GM12878 (cell line): ENCODE results near the gene AKR1A1. TPM values are rescaled to one million over a fixed set of nuclear protein-coding genes. Genes with fewer than 3 reads are reported as not detected.

Experiments
- ATAC-seq: fragments of 200-7000 bp; cut with Tn5 transposase; 3 replicates; pipeline ENCODE4 v1.9.1; 2020; ENCODE audit warnings: mild to moderate bottlenecking, moderate library complexity
- BruUV-seq: library from RNA; stranded (reverse); fragments of 400-500 nt; replicated peaks from 2 replicates; lab custom pipeline; 2021; lab: Mats Ljungman, UMichigan
- CTCF ChIA-PET: fragments of 300-600 bp; sonication (Branson Sonifier 250); formaldehyde crosslinking; extraction: SDS; loops from one replicate; lab custom pipeline; 2021; ENCODE audit warnings: inconsistent platforms; lab: Yijun Ruan, JAX
- POLR2A ChIA-PET: fragments of 350-600 bp; formaldehyde crosslinking; extraction: SDS; loops from one replicate; lab custom pipeline; 2021; ENCODE audit warnings: inconsistent platforms; lab: Charles Lee
- RAD21 ChIA-PET: fragments of 300-600 bp; sonication (Branson Sonifier 250); formaldehyde crosslinking; loops from one replicate; lab custom pipeline; 2023; ENCODE audit warnings: antibody characterized with exemption; ENCODE audit not compliant: unreplicated experiment; lab: Charles Lee
- SMC1A ChIA-PET: fragments of 300-600 bp; sonication (Branson Sonifier 250); formaldehyde crosslinking; loops from one replicate; lab custom pipeline; 2023; ENCODE audit not compliant: unreplicated experiment, uncharacterized antibody; lab: Charles Lee
- DNase-seq: peaks from one replicate; pipeline ENCODE4 v3.0.0-alpha.2; 2011; ENCODE audit warnings: low read depth, low spot score
- FAIRE-seq: peaks from 3 replicates; lab custom pipeline; 2011; peaks lifted over from hg19 to GRCh38; lab: Jason Lieb, UNC
- H2AFZ ChIP-seq: 2 replicates; pipeline ENCODE4 v1.6.0; 2011; ENCODE audit warnings: low read depth, low read length, control low read depth; ENCODE audit not compliant: control insufficient read depth
- H3K27ac ChIP-seq: 2 replicates; pipeline ENCODE4 v1.5.1; 2011; ENCODE audit warnings: control low read depth; ENCODE audit not compliant: control insufficient read depth, insufficient read depth
- H3K27me3 ChIP-seq, 2 experiments: replicated peaks in 1 of 2; 2 replicates each; pipeline versions ENCODE4 v1.6.0 to v1.6.1; 2011; ENCODE audit warnings: low read length in 1 of 2; ENCODE audit not compliant: control insufficient read depth in 2 of 2, insufficient read depth in 2 of 2
- H3K36me3 ChIP-seq, 2 experiments: 2 replicates each; pipeline ENCODE4 v1.5.1; 2011; ENCODE audit warnings: low read length in 1 of 2; ENCODE audit not compliant: control insufficient read depth in 2 of 2, insufficient read depth in 2 of 2
- H3K4me1 ChIP-seq: 2 replicates; pipeline ENCODE4 v1.6.1; 2011; ENCODE audit warnings: mild to moderate bottlenecking, low read length, moderate library complexity, mixed read lengths; ENCODE audit not compliant: control insufficient read depth, insufficient read depth
- H3K4me2 ChIP-seq: 2 replicates; pipeline ENCODE4 v1.6.0; 2011; ENCODE audit warnings: control low read depth; ENCODE audit not compliant: control insufficient read depth, insufficient read depth
- H3K4me3 ChIP-seq: fragments of 200-600 bp; sonication (generic); 2 replicates; pipeline ENCODE4 v1.5.1; 2016
- H3K79me2 ChIP-seq: 2 replicates; pipeline ENCODE4 v1.6.0; 2011; ENCODE audit warnings: low read length; ENCODE audit not compliant: control insufficient read depth, insufficient read depth
- H3K9ac ChIP-seq: 2 replicates; pipeline ENCODE4 v1.8.0; 2011; ENCODE audit warnings: low read length, control low read depth, mixed read lengths; ENCODE audit not compliant: control insufficient read depth, insufficient read depth
- H3K9me3 ChIP-seq: replicated peaks from 3 replicates; pipeline ENCODE4 v1.5.1; 2011; ENCODE audit warnings: mild to moderate bottlenecking, low read length; ENCODE audit not compliant: control insufficient read depth, insufficient read depth
- H4K20me1 ChIP-seq: 2 replicates; pipeline ENCODE4 v1.6.0; 2011; ENCODE audit not compliant: control insufficient read depth, insufficient read depth
- ASH2L ChIP-seq: fragments of 300-600, 200-600 bp; sonication (generic); IDR thresholded peaks from 2 replicates; pipeline ENCODE4 v1.6.1; 2017; ENCODE audit warnings: low read depth, mild to moderate bottlenecking, borderline replicate concordance
- BACH1 ChIP-seq: fragments of 450-650 bp; IDR thresholded peaks from 2 replicates; pipeline ENCODE4 v1.6.1; 2017; ENCODE audit warnings: mild to moderate bottlenecking, borderline replicate concordance
- CBX3 ChIP-seq: fragments of 200-600 bp; sonication (generic); IDR thresholded peaks from 2 replicates; pipeline ENCODE4 v1.6.1; 2016; ENCODE audit warnings: low read depth, borderline replicate concordance
- EED ChIP-seq: sonication (generic); IDR thresholded peaks from 2 replicates; pipeline ENCODE4 v1.6.1; 2016; ENCODE audit warnings: antibody characterized with exemption, low read depth
- ESRRA ChIP-seq: IDR thresholded peaks from 2 replicates; pipeline ENCODE4 v1.6.1; 2012; ENCODE audit warnings: mild to moderate bottlenecking, low read length, improper control_type of control experiment
- FOXK2 ChIP-seq: fragments of 450-650 bp; IDR thresholded peaks from 2 replicates; pipeline ENCODE4 v1.6.1; 2017; ENCODE audit warnings: mild to moderate bottlenecking, moderate library complexity
- HCFC1 ChIP-seq: fragments of 150-350 bp; IDR thresholded peaks from 2 replicates; pipeline ENCODE4 v1.6.1; 2014; ENCODE audit warnings: low read length
- MYC ChIP-seq: IDR thresholded peaks from 2 replicates; pipeline ENCODE4 v1.6.1; 2011; ENCODE audit warnings: mild to moderate bottlenecking, low read length, moderate library complexity, inconsistent platforms; ENCODE audit not compliant: insufficient read depth, insufficient replicate concordance, insufficient read length, severe bottlenecking
- NBN ChIP-seq: fragments of 450-650 bp; IDR thresholded peaks from 2 replicates; pipeline ENCODE4 v1.6.1; 2016
- NFYB ChIP-seq: IDR thresholded peaks from 2 replicates; pipeline ENCODE4 v1.6.1; 2011; ENCODE audit warnings: low read depth, mild to moderate bottlenecking, low read length, improper control_type of control experiment, moderate library complexity; ENCODE audit not compliant: insufficient read depth
- POLR2AphosphoS2 ChIP-seq: IDR thresholded peaks from 2 replicates; pipeline ENCODE4 v1.6.1; 2011; ENCODE audit warnings: low read depth, mild to moderate bottlenecking, low read length, improper control_type of control experiment, moderate library complexity
- RAD51 ChIP-seq: fragments of 450-650 bp; IDR thresholded peaks from 2 replicates; pipeline ENCODE4 v1.6.1; 2016; ENCODE audit warnings: moderate library complexity, mild to moderate bottlenecking, inconsistent platforms
- RFX5 ChIP-seq: IDR thresholded peaks from 2 replicates; pipeline ENCODE4 v1.6.1; 2011; ENCODE audit warnings: low read depth, low read length, improper control_type of control experiment
- SMAD5 ChIP-seq: IDR thresholded peaks from 2 replicates; pipeline ENCODE4 v1.6.1; 2016; ENCODE audit warnings: antibody characterized with exemption, low read depth
- SMARCA5 ChIP-seq: fragments of 450-650 bp; IDR thresholded peaks from 2 replicates; pipeline ENCODE4 v1.6.1; 2017; ENCODE audit warnings: mild to moderate bottlenecking
- ZNF622 ChIP-seq: fragments of 450-650 bp; IDR thresholded peaks from 2 replicates; pipeline ENCODE4 v1.6.1; 2017; ENCODE audit warnings: mild to moderate bottlenecking, inconsistent platforms
- WGBS: methylation state at CpG from one replicate; pipeline ENCODE4 v1.1.6; 2016; ENCODE audit warnings: low lambda C conversion rate; ENCODE audit not compliant: insufficient replicate concordance, insufficient coverage; ENCODE audit errors: missing lambda C conversion rate; 5-methylcytosine and 5-hydroxymethylcytosine counted together
- in situ Hi-C: fragments of 300-500 bp; cut with MboI; formaldehyde crosslinking; loops from 9 replicates; pipeline ENCODE4 v1.14.3; 2018; ENCODE audit warnings: mixed read lengths
- intact Hi-C: fragments of 100-400 bp; cut with micrococcal nuclease; formaldehyde crosslinking; loops from one replicate; pipeline ENCODE4 v1.14.2; 2022; ENCODE audit not compliant: unreplicated experiment
- polyA plus RNA-seq, 11 experiments: library from polyadenylated mRNA; depleted of rRNA in 4 of 11; unstranded in 6 of 11; stranded (reverse) in 5 of 11; fragments of >200 nt; fragmentation: Nextera tagmentation in 4 of 11; fragmentation: Illumina TruSeq in 1 of 11; extraction: Ambion mirVana in 4 of 11; extraction: Trizol in 1 of 11; gene quantifications; 1 replicate in 1 of 11; 2 replicates in 10 of 11; pipeline versions ENCODE4 v1.2.1 to v1.2.3, GENCODE V29; 2011 to 2016; ENCODE audit warnings: inconsistent platforms in 2 of 11, missing spikeins in 2 of 11, low read depth in 1 of 11
- total RNA-seq, 4 experiments: library from RNA; depleted of rRNA in 3 of 4; stranded (reverse); fragments of >200 nt in 3 of 4; fragmentation: Illumina TruSeq in 1 of 4; extraction: Trizol in 1 of 4; gene quantifications; 2 replicates each; pipeline versions ENCODE4 v1.2.1 to v1.2.3, GENCODE V29; 2013 to 2021
- TF ChIP-seq, protein P1 (sequence below): IDR thresholded peaks from 2 replicates; pipeline ENCODE4 v1.6.1; 2012; ENCODE audit warnings: low read depth, low read length, improper control_type of control experiment
- TF ChIP-seq, protein P2 (sequence below): fragments of 450-650 bp; IDR thresholded peaks from 2 replicates; pipeline ENCODE4 v1.6.1; 2014; ENCODE audit warnings: mild to moderate bottlenecking
- TF ChIP-seq, protein P3 (sequence below): IDR thresholded peaks from 2 replicates; pipeline ENCODE4 v1.6.1; 2011; ENCODE audit warnings: borderline replicate concordance, low read depth, mild to moderate bottlenecking, moderate library complexity, low read length; ENCODE audit not compliant: insufficient read depth, poor library complexity, severe bottlenecking

Gene AKR1A1
- total and polyA plus RNA-seq, 10 of the 15 experiments (the other 5 are each of a cell fraction or from before 2014, with no cell fraction given) = 187 to 335 (median 241) TPM

DNA sequence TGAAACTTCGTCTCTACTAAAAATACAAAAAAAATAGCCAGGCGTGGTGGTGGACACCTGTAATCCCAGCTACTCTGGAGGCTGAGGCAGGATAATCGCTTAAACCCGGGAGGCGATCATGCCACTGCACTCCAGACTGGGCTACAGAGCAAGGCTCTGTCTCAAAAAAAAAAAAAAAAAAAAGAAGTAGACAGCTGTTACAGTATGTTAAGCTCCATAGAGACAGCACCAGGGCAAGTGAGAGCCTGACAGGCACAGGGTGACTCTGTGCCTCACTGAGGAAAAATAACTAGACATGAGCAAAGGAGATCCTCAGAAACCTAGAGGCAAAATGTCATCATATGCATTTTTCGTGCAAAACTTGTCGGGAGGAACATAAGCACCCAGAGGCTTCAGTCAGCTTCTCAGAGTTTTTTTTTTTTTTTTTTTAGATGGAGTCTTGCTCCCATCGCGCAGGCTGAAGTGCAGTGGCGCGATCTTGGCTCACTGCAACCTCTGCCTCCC is 19.9 kb upstream of the AKR1A1 start:
- Histone ChIP-seq H3K9ac (no peak overlapping the region), H2AFZ (no peak overlapping the region), H4K20me1 (no peaks in the 10 kb centered on the region), H3K27ac (no peak overlapping the region), H3K9me3 (no peaks in the 10 kb centered on the region), H3K36me3 (no peaks in the 10 kb centered on the region), H3K4me1 (no peaks in the 10 kb centered on the region), H3K79me2 (no peaks in the 10 kb centered on the region), H3K27me3 (no peaks in the 10 kb centered on the region), H3K4me2 (no peak overlapping the region), H3K4me3 (no peak overlapping the region)
- FAIRE-seq = no peak
- DNase-seq = no peak
- ChIA-PET CTCF (interaction anchor here (0.6 to 1.6 kb wide), 2 partner anchors 14 to 86 kb away, joined by 3 read pairs; no protein-coding TSS in a partner anchor), POLR2A (interaction anchor here (0.6 to 1.9 kb wide), 5 partner anchors 9 to 576 kb away, joined by 3 to 11 read pairs (median 4); partner anchors contain the start of gene PRDX1), SMC1A (interaction anchor here (0.6 to 1.7 kb wide), 3 partner anchors 12 to 25 kb away, joined by 3 to 7 read pairs (median 3); no protein-coding TSS in a partner anchor), RAD21 (interaction anchor here (0.7 to 1.0 kb wide), 2 partner anchors 31 to 40 kb away, joined by 3 to 4 read pairs; partner anchors contain the start of gene CCDC163)
- intact Hi-C loops (no loop called here), in situ Hi-C loops (no loop called here)
- TF ChIP-seq RAD51 (no peak), BACH1 (no peak), EED (no peak), POLR2AphosphoS2 (no peak), ESRRA (no peak), CBX3 (no peak), SMARCA5 (no peak), ZNF622 (no peak), ASH2L (no peak), MYC (no peak), NBN (no peak), RFX5 (no peak), HCFC1 (no peak), SMAD5 (no peak), FOXK2 (no peak), NFYB (no peak)
- TF ChIP-seq, protein P1, sequence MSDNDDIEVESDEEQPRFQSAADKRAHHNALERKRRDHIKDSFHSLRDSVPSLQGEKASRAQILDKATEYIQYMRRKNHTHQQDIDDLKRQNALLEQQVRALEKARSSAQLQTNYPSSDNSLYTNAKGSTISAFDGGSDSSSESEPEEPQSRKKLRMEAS = no peak
- TF ChIP-seq, protein P2, sequence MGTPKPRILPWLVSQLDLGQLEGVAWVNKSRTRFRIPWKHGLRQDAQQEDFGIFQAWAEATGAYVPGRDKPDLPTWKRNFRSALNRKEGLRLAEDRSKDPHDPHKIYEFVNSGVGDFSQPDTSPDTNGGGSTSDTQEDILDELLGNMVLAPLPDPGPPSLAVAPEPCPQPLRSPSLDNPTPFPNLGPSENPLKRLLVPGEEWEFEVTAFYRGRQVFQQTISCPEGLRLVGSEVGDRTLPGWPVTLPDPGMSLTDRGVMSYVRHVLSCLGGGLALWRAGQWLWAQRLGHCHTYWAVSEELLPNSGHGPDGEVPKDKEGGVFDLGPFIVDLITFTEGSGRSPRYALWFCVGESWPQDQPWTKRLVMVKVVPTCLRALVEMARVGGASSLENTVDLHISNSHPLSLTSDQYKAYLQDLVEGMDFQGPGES = no peak
- TF ChIP-seq, protein P3, sequence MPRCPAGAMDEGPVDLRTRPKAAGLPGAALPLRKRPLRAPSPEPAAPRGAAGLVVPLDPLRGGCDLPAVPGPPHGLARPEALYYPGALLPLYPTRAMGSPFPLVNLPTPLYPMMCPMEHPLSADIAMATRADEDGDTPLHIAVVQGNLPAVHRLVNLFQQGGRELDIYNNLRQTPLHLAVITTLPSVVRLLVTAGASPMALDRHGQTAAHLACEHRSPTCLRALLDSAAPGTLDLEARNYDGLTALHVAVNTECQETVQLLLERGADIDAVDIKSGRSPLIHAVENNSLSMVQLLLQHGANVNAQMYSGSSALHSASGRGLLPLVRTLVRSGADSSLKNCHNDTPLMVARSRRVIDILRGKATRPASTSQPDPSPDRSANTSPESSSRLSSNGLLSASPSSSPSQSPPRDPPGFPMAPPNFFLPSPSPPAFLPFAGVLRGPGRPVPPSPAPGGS = no peak
- no TSS peak for BruUV-seq
- no peak for ATAC-seq
- 77% methylated on average over 9 of the region's 11 CpGs for WGBS
